Fibroblast of pulmonary artery (primary cell): ENCODE data around the gene DAD1.
"Not testable (repeated sequence)": the region's sequence is repeated elsewhere in the genome, so short reads cannot be mapped to it uniquely, and the experiment has no call there.

Source experiments
- DNase-seq: peaks from one replicate; pipeline ENCODE4 v3.0.0-alpha.2; 2010; ENCODE audit warnings: low read depth
- H3K4me3 ChIP-seq: replicated peaks from 2 replicates; pipeline ENCODE4 v1.5.1; 2011; ENCODE audit warnings: low read depth, mild to moderate bottlenecking, control low read depth, low read length, moderate library complexity
- CTCF ChIP-seq: IDR thresholded peaks from 2 replicates; pipeline ENCODE4 v1.5.1; 2011; ENCODE audit warnings: mild to moderate bottlenecking, control low read depth, low read length, inconsistent platforms; ENCODE audit errors: missing control alignments

Gene DAD1

GRCh38 chr14:22626590-22626989, 37.6 kb upstream of the DAD1 start:
- no peak for DNase-seq
- no peak for TF ChIP-seq CTCF
- H3K4me3 ChIP-seq: no peak overlapping the region

- no peak for TF ChIP-seq CTCF
- DNase-seq: no peak
- no peak overlapping the region for H3K4me3 ChIP-seq
Observed at GRCh38 chr14:22623047-22623446, 34.0 kb upstream of the DAD1 start.

- DNase-seq: peak; percentile 22
- TF ChIP-seq CTCF: no peak
- H3K4me3 ChIP-seq: no peak overlapping the region
Observed at GRCh38 chr14:22622255-22622654, 33.2 kb upstream of the DAD1 start.

GRCh38 chr14:22615765-22616164, 26.7 kb upstream of the DAD1 start:
- H3K4me3 ChIP-seq, DNase-seq: not testable (repeated sequence)

- H3K4me3 ChIP-seq: no peak overlapping the region
- no peak for TF ChIP-seq CTCF
- DNase-seq: peak; percentile 91
Observed at GRCh38 chr14:22614240-22614799, 25.3 kb upstream of the DAD1 start.

- no peak for DNase-seq
- no peak overlapping the region for H3K4me3 ChIP-seq
- no peak for TF ChIP-seq CTCF
Observed at GRCh38 chr14:22613736-22614239, 24.8 kb upstream of the DAD1 start.

- DNase-seq: no peak
- no peak overlapping the region for H3K4me3 ChIP-seq
- TF ChIP-seq CTCF: peak; percentile 20
Observed at GRCh38 chr14:22613106-22613695, 24.2 kb upstream of the DAD1 start.
